Endothelial cell of umbilical vein (primary cell): Measurements from ENCODE around the gene SST. TPM values are rescaled to one million over a fixed set of nuclear protein-coding genes. Genes with fewer than 3 reads are reported as not detected.

ENCODE experiments used
- BruUV-seq: library from RNA; stranded (reverse); fragments of 400-500 nt; replicated peaks from 2 replicates; lab custom pipeline; 2021; lab: Mats Ljungman, UMichigan
- CTCF ChIA-PET: fragments of 300-600, 350-600 bp; sonication (Branson Sonifier 250); formaldehyde crosslinking; loops from one replicate; lab custom pipeline; 2021; ENCODE audit warnings: antibody characterized with exemption, inconsistent platforms; lab: Charles Lee
- POLR2A ChIA-PET: fragments of 300-600, 350-600 bp; sonication (Branson Sonifier 250); formaldehyde crosslinking; loops from one replicate; lab custom pipeline; 2021; ENCODE audit warnings: antibody characterized with exemption, inconsistent platforms; lab: Charles Lee
- DNase-seq: peaks from one replicate; pipeline ENCODE4 v3.0.0-alpha.2; 2011; ENCODE audit warnings: low read depth, low spot score
- FAIRE-seq: peaks from 2 replicates; lab custom pipeline; 2011; peaks lifted over from hg19 to GRCh38; lab: Jason Lieb, UNC
- H2AFZ ChIP-seq: 2 replicates; pipeline ENCODE4 v1.6.0; 2012; ENCODE audit warnings: low read depth, low read length, control low read depth, inconsistent platforms
- H3K27ac ChIP-seq: 2 replicates; pipeline ENCODE4 v1.5.1; 2011; ENCODE audit warnings: low read depth, mild to moderate bottlenecking, control low read depth, low read length, moderate library complexity; ENCODE audit not compliant: insufficient read depth
- H3K27me3 ChIP-seq, 2 experiments: 2 replicates each; pipeline versions ENCODE4 v1.6.0 to v1.6.1; 2011; ENCODE audit warnings: low read length in 2 of 2, mixed read lengths in 1 of 2; ENCODE audit not compliant: control insufficient read depth in 2 of 2, insufficient read depth in 2 of 2
- H3K36me3 ChIP-seq, 2 experiments: 2 replicates in 1 of 2; 3 replicates in 1 of 2; pipeline ENCODE4 v1.5.1; 2011; ENCODE audit warnings: low read length in 2 of 2, mild to moderate bottlenecking in 1 of 2, moderate library complexity in 1 of 2; ENCODE audit not compliant: control insufficient read depth in 2 of 2, insufficient read depth in 2 of 2; ENCODE audit errors: extremely low read depth in 1 of 2
- H3K4me1 ChIP-seq: 3 replicates; pipeline ENCODE4 v1.5.1; 2011; ENCODE audit warnings: mild to moderate bottlenecking, low read length; ENCODE audit not compliant: control insufficient read depth, insufficient read depth; ENCODE audit errors: extremely low read depth
- H3K4me2 ChIP-seq: 2 replicates; pipeline ENCODE4 v1.6.1; 2011; ENCODE audit warnings: low read length, control low read depth, mixed read lengths; ENCODE audit not compliant: insufficient read depth
- H3K4me3 ChIP-seq, 3 experiments: fragments of 200-600 bp in 1 of 3; sonication (generic), shearing (Covaris generic) in 1 of 3; replicated peaks in 1 of 3; 2 replicates each; pipeline ENCODE4 v1.5.1; 2011 to 2016; ENCODE audit warnings: control low read depth in 3 of 3, low read length in 3 of 3, mild to moderate bottlenecking in 2 of 3, inconsistent platforms in 1 of 3, low read depth in 1 of 3, moderate library complexity in 1 of 3; ENCODE audit not compliant: insufficient read depth in 1 of 3
- H3K79me2 ChIP-seq: 2 replicates; pipeline ENCODE4 v1.6.0; 2012; ENCODE audit warnings: low read length, inconsistent platforms; ENCODE audit not compliant: control insufficient read depth, insufficient read depth
- H3K9ac ChIP-seq: replicated peaks from 2 replicates; pipeline ENCODE3; 2011; ENCODE audit warnings: low read length, control low read depth; ENCODE audit not compliant: insufficient read depth; ENCODE audit errors: extremely low read depth
- H3K9me1 ChIP-seq: replicated peaks from 3 replicates; pipeline ENCODE4 v1.6.0; 2011; ENCODE audit warnings: mild to moderate bottlenecking, low read length; ENCODE audit not compliant: control insufficient read depth, insufficient read depth; ENCODE audit errors: extremely low read depth
- H3K9me3 ChIP-seq: replicated peaks from 2 replicates; pipeline ENCODE4 v1.5.1; 2012; ENCODE audit warnings: low read length, inconsistent platforms; ENCODE audit not compliant: control insufficient read depth, insufficient read depth
- H4K20me1 ChIP-seq: replicated peaks from 2 replicates; pipeline ENCODE3; 2011; ENCODE audit warnings: mild to moderate bottlenecking, low read length; ENCODE audit not compliant: control insufficient read depth, insufficient read depth; ENCODE audit errors: extremely low read depth
- EZH2 ChIP-seq: IDR thresholded peaks from 2 replicates; pipeline ENCODE4 v1.6.1; 2012; ENCODE audit warnings: borderline replicate concordance, low read depth, mild to moderate bottlenecking, moderate library complexity, low read length, inconsistent platforms; ENCODE audit not compliant: severe bottlenecking
- FOS ChIP-seq: IDR thresholded peaks from 2 replicates; pipeline ENCODE4 v1.6.1; 2011; ENCODE audit warnings: mild to moderate bottlenecking, low read length, moderate library complexity, borderline replicate concordance; ENCODE audit not compliant: insufficient read depth
- GATA2 ChIP-seq: IDR thresholded peaks from 2 replicates; pipeline ENCODE4 v1.7.0; 2011; ENCODE audit warnings: low read depth, mild to moderate bottlenecking, moderate library complexity, mixed read lengths, low read length; ENCODE audit not compliant: insufficient read length, insufficient read depth
- JUN ChIP-seq: IDR thresholded peaks from 2 replicates; pipeline ENCODE4 v1.6.1; 2011; ENCODE audit warnings: borderline replicate concordance, low read depth; ENCODE audit not compliant: insufficient read length, insufficient read depth
- MYC ChIP-seq: IDR thresholded peaks from one replicate; pipeline ENCODE4 v1.6.1; 2011; ENCODE audit warnings: mild to moderate bottlenecking, low read depth, low read length
- POLR2A ChIP-seq: IDR thresholded peaks from 2 replicates; pipeline ENCODE4 v1.6.1; 2012; ENCODE audit warnings: low read depth, mild to moderate bottlenecking, control low read depth, low read length
- POLR2AphosphoS5 ChIP-seq: IDR thresholded peaks from 2 replicates; pipeline ENCODE4 v1.6.1; 2012; ENCODE audit warnings: low read depth, mild to moderate bottlenecking, control low read depth, low read length, moderate library complexity; ENCODE audit not compliant: insufficient read depth
- dilution Hi-C: fragments of 300-500 bp; cut with MboI; formaldehyde crosslinking; loops from one replicate; pipeline ENCODE4 v1.15.0; 2019; ENCODE audit warnings: low sequenced_read_pairs; ENCODE audit not compliant: extremely low pct_ligation_motif_present
- intact Hi-C: fragments of 100-400 bp; cut with micrococcal nuclease; formaldehyde crosslinking; loops from one replicate; pipeline ENCODE4 v1.10.0; 2022
- polyA plus RNA-seq, 4 experiments: library from polyadenylated mRNA; depleted of rRNA in 3 of 4; stranded (reverse) in 3 of 4; unstranded in 1 of 4; fragments of >200 nt; gene quantifications; 2 replicates each; pipeline versions ENCODE4 v1.2.1 to v1.2.3, GENCODE V29; 2011 to 2012; ENCODE audit warnings: missing spikeins in 1 of 4
- total RNA-seq: library from RNA; stranded (reverse); gene quantifications from 2 replicates; pipeline ENCODE4 v1.2.3, GENCODE V29; 2021
- TF ChIP-seq, protein P1 (sequence below), 2 donors: IDR thresholded peaks; 1 replicate in 1 of 2; 2 replicates in 1 of 2; pipeline ENCODE4 v1.5.1; 2011; ENCODE audit warnings: low read length in 2 of 2, mild to moderate bottlenecking in 2 of 2, moderate library complexity in 2 of 2, control low read depth in 1 of 2, inconsistent platforms in 1 of 2, low read depth in 1 of 2; ENCODE audit not compliant: insufficient read depth in 1 of 2; ENCODE audit errors: extremely low read depth in 1 of 2
- TF ChIP-seq, protein P2 (sequence below): IDR thresholded peaks from 2 replicates; pipeline ENCODE4 v1.6.1; 2011; ENCODE audit not compliant: insufficient read depth, insufficient read length

SST gene
- total and polyA plus RNA-seq, 2 donors (not counting 3 experiments of a cell fraction or from before 2014, with no cell fraction given): not detected

DNA sequence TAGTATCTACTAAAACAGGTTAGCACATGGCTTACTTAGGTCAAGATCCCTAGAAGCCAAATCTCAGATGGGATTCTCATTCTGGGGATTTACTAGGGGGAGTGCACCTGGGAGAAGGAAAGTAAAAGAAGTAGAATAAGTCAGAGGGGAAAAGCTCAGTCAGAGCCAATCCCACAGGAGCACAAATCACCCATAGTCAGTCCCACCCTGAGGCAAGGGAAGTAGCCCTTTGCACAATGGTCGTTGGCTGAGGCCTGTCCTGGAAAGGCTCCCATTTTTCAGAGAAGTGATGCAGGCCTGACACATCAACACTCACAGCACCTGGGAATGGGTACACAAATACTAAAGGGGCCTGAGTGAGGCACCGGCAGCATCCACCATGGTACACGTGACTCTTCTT lies 39.8 kb downstream of the SST start:
- intact Hi-C loops: no loop called here
- Histone ChIP-seq H2AFZ (no peak overlapping the region), H3K9ac (no peak overlapping the region), H3K9me1 (no peaks in the 10 kb centered on the region), H3K36me3 (no peaks in the 10 kb centered on the region), H4K20me1 (no peaks in the 10 kb centered on the region), H3K27ac (no peak overlapping the region), H3K4me1 (no peaks in the 10 kb centered on the region), H3K4me3 (no peak overlapping the region), H3K27me3 (no peaks in the 10 kb centered on the region), H3K79me2 (no peaks in the 10 kb centered on the region), H3K9me3 (no peaks in the 10 kb centered on the region), H3K4me2 (no peak overlapping the region)
- POLR2A ChIA-PET: no interaction called here
- dilution Hi-C loops: no loop called here
- TF ChIP-seq FOS (no peak), MYC (no peak)
- TF ChIP-seq, protein P1, sequence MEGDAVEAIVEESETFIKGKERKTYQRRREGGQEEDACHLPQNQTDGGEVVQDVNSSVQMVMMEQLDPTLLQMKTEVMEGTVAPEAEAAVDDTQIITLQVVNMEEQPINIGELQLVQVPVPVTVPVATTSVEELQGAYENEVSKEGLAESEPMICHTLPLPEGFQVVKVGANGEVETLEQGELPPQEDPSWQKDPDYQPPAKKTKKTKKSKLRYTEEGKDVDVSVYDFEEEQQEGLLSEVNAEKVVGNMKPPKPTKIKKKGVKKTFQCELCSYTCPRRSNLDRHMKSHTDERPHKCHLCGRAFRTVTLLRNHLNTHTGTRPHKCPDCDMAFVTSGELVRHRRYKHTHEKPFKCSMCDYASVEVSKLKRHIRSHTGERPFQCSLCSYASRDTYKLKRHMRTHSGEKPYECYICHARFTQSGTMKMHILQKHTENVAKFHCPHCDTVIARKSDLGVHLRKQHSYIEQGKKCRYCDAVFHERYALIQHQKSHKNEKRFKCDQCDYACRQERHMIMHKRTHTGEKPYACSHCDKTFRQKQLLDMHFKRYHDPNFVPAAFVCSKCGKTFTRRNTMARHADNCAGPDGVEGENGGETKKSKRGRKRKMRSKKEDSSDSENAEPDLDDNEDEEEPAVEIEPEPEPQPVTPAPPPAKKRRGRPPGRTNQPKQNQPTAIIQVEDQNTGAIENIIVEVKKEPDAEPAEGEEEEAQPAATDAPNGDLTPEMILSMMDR (IDR thresholded peaks at IDR 0.05; ENCODE audit: extremely low read depth in 1 of 2, insufficient read depth in 1 of 2, low read depth in 1 of 2, low read length in 2 of 2): no peak
- no TSS peak for BruUV-seq
- CTCF ChIA-PET: no interaction called here
- FAIRE-seq: no peak
- no peak for DNase-seq

DNA sequence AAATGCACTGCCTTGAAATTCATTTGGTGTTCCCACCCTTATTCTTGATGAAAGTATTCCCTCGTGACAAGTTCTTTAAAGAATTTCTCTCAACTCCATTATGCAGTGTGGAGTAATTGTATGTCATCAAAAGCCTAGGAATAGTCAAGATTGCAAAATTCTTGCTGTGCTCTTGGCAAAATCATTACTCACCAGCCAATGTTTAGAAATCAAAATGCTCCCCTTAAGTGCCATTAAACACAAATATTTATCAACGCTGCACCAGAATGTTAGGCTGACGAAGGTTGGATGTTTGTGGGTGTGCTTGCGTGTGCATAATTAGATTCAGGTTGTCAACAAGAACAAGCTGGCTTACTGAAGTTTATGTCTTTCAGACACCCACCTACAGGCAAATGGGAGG lies 40.5 kb downstream of the SST start:
- no peaks in the 10 kb centered on the region for H3K9me3 ChIP-seq
- no peaks in the 10 kb centered on the region for H3K9me1 ChIP-seq
- CTCF ChIA-PET: no interaction called here
- TF ChIP-seq GATA2 (no peak), MYC (no peak), POLR2AphosphoS5 (no peak), POLR2A (no peak), EZH2 (no peak), FOS (no peak), JUN (no peak)
- TF ChIP-seq, protein P1 (IDR thresholded peaks at IDR 0.05; ENCODE audit: extremely low read depth in 1 of 2, insufficient read depth in 1 of 2, low read depth in 1 of 2, low read length in 2 of 2): no peak
- TF ChIP-seq, protein P2, sequence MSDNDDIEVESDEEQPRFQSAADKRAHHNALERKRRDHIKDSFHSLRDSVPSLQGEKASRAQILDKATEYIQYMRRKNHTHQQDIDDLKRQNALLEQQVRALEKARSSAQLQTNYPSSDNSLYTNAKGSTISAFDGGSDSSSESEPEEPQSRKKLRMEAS: no peak
- POLR2A ChIA-PET: no interaction called here
- DNase-seq (no peak), FAIRE-seq (no peak)
- no peaks in the 10 kb centered on the region for H3K79me2 ChIP-seq
- no peak overlapping the region for H2AFZ ChIP-seq
- no peak overlapping the region for H3K27ac ChIP-seq
- no peak overlapping the region for H3K9ac ChIP-seq
- H3K27me3 ChIP-seq: no peaks in the 10 kb centered on the region
- H3K4me1 ChIP-seq: no peaks in the 10 kb centered on the region
- BruUV-seq: no TSS peak
- intact Hi-C loops (no loop called here), dilution Hi-C loops (no loop called here)
- H3K4me3 ChIP-seq: no peak overlapping the region
- H3K36me3 ChIP-seq: no peaks in the 10 kb centered on the region
- no peaks in the 10 kb centered on the region for H4K20me1 ChIP-seq
- no peak overlapping the region for H3K4me2 ChIP-seq
